Measurements from ENCODE around the gene DNAJC1. TPM values are rescaled to one million over a fixed set of nuclear protein-coding genes. Genes with fewer than 3 reads are reported as not detected.

Gene DNAJC1
- total and polyA plus RNA-seq, 2 donors (not counting 3 experiments of a cell fraction or from before 2014, with no cell fraction given), result 11.2 to 19.7 TPM

DNA sequence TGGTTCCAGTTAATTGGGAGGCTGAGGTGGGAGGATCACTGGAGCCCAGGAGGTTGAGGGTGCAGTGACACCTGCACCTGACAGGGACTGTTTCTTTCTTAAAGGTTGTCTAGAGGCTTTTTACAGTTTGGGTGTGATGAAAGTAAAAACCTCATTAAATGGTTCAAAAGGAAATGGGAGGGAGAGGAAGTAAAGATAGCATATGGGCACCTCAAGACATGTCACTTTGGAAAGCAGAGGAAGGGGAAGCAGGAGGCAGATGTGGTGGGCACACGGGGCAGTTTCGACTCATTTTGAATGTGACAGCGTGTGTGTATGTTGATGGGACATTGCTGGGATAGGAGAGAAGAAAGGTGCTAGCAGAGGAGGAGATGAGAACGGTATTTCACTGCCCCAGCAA lies 266.4 kb downstream of the DNAJC1 start:
- intact Hi-C loops (cut with micrococcal nuclease), result loop anchor here (10.0 kb wide), 2 partner anchors 218 to 1248 kb away; no protein-coding TSS in a partner anchor
- BruUV-seq (replicated peaks), result no TSS peak
- H3K9ac ChIP-seq (replicated peaks; ENCODE audit: extremely low read depth, insufficient read depth, low read length), result no peak overlapping the region
- no peak overlapping the region for H2AFZ ChIP-seq (ENCODE audit: low read depth, low read length)
- H3K9me1 ChIP-seq (replicated peaks; ENCODE audit: control insufficient read depth, extremely low read depth, insufficient read depth, low read length), result no peaks in the 10 kb centered on the region
- TF ChIP-seq POLR2A (IDR thresholded peaks at IDR 0.05; ENCODE audit: low read depth, low read length) (no peak), FOS (IDR thresholded peaks at IDR 0.05; ENCODE audit: borderline replicate concordance, insufficient read depth, low read length) (no peak), MYC (IDR thresholded peaks at IDR 0.05; ENCODE audit: low read depth, low read length) (no peak), EZH2 (IDR thresholded peaks at IDR 0.05; ENCODE audit: borderline replicate concordance, low read depth, low read length, severe bottlenecking) (no peak), JUN (IDR thresholded peaks at IDR 0.05; ENCODE audit: borderline replicate concordance, insufficient read depth, insufficient read length, low read depth) (no peak), GATA2 (IDR thresholded peaks at IDR 0.05; ENCODE audit: insufficient read depth, insufficient read length, low read depth, low read length) (no peak), POLR2AphosphoS5 (IDR thresholded peaks at IDR 0.05; ENCODE audit: insufficient read depth, low read depth, low read length) (no peak)
- TF ChIP-seq, protein P1, sequence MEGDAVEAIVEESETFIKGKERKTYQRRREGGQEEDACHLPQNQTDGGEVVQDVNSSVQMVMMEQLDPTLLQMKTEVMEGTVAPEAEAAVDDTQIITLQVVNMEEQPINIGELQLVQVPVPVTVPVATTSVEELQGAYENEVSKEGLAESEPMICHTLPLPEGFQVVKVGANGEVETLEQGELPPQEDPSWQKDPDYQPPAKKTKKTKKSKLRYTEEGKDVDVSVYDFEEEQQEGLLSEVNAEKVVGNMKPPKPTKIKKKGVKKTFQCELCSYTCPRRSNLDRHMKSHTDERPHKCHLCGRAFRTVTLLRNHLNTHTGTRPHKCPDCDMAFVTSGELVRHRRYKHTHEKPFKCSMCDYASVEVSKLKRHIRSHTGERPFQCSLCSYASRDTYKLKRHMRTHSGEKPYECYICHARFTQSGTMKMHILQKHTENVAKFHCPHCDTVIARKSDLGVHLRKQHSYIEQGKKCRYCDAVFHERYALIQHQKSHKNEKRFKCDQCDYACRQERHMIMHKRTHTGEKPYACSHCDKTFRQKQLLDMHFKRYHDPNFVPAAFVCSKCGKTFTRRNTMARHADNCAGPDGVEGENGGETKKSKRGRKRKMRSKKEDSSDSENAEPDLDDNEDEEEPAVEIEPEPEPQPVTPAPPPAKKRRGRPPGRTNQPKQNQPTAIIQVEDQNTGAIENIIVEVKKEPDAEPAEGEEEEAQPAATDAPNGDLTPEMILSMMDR (IDR thresholded peaks at IDR 0.05; ENCODE audit: extremely low read depth in 1 of 2, insufficient read depth in 1 of 2, low read depth in 1 of 2, low read length in 2 of 2), result no peak
- TF ChIP-seq, protein P2, sequence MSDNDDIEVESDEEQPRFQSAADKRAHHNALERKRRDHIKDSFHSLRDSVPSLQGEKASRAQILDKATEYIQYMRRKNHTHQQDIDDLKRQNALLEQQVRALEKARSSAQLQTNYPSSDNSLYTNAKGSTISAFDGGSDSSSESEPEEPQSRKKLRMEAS (IDR thresholded peaks at IDR 0.05; ENCODE audit: insufficient read depth, insufficient read length), result no peak
- dilution Hi-C loops (cut with MboI; ENCODE audit: extremely low pct_ligation_motif_present, low sequenced_read_pairs), result no loop called here
- peaks cover 7% of the 10 kb centered on the region for H3K4me1 ChIP-seq (ENCODE audit: control insufficient read depth, extremely low read depth, insufficient read depth, low read length)
- no peaks in the 10 kb centered on the region for H4K20me1 ChIP-seq (replicated peaks; ENCODE audit: control insufficient read depth, extremely low read depth, insufficient read depth, low read length)
- H3K27ac ChIP-seq (ENCODE audit: insufficient read depth, low read depth, low read length), result no peak overlapping the region
- no peak for DNase-seq (ENCODE audit: low read depth, low spot score)
- no peak for FAIRE-seq
- no peak overlapping the region for H3K4me3 ChIP-seq (replicated peaks in 1 of 3; ENCODE audit: insufficient read depth in 1 of 3, low read depth in 1 of 3, low read length in 3 of 3)
- H3K4me2 ChIP-seq (ENCODE audit: insufficient read depth, low read length), result no peak overlapping the region
- POLR2A ChIA-PET, result no interaction called here
- CTCF ChIA-PET, result no interaction called here
- no peaks in the 10 kb centered on the region for H3K9me3 ChIP-seq (replicated peaks; ENCODE audit: control insufficient read depth, insufficient read depth, low read length)
- no peaks in the 10 kb centered on the region for H3K79me2 ChIP-seq (ENCODE audit: control insufficient read depth, insufficient read depth, low read length)
- no peaks in the 10 kb centered on the region for H3K27me3 ChIP-seq (ENCODE audit: control insufficient read depth in 2 of 2, insufficient read depth in 2 of 2, low read length in 2 of 2)
- peaks cover 10 to 23% of the 10 kb centered on the region in 2 experiments for H3K36me3 ChIP-seq (ENCODE audit: control insufficient read depth in 2 of 2, extremely low read depth in 1 of 2, insufficient read depth in 2 of 2, low read length in 2 of 2)

All from endothelial cell of umbilical vein (primary cell).